HG02943 (cell line): ENCODE measurements around the gene RAB9A.

Experiments
- ATAC-seq: cut with Tn5 transposase; IDR thresholded peaks from one replicate; pipeline ENCODE4 v1.9.1; 2021; ENCODE audit warnings: mild to moderate bottlenecking, low read depth, moderate library complexity; ENCODE audit not compliant: unreplicated experiment

The RAB9A gene

GRCh38 chrX:13741695-13742094 lies 52.8 kb downstream of the RAB9A start:
- ATAC-seq, result no peak

- peak; percentile 89 for ATAC-seq
These were observed 53.7 kb downstream of the RAB9A start for GRCh38 chrX:13742397-13743176.

- ATAC-seq, result no peak
These were observed 58.9 kb downstream of the RAB9A start for GRCh38 chrX:13747836-13748235.

- ATAC-seq, result no peak
These were observed 59.6 kb downstream of the RAB9A start for GRCh38 chrX:13748486-13748885.

GRCh38 chrX:13750204-13750603 lies 61.3 kb downstream of the RAB9A start:
- peak; percentile 48 for ATAC-seq

- no peak for ATAC-seq
These were observed 61.9 kb downstream of the RAB9A start for GRCh38 chrX:13750812-13751211.

- ATAC-seq, result no peak
These were observed 63.2 kb downstream of the RAB9A start for GRCh38 chrX:13752141-13752540.

GRCh38 chrX:13752646-13753045 lies 63.7 kb downstream of the RAB9A start:
- no peak for ATAC-seq

GRCh38 chrX:13754765-13755164 lies 65.8 kb downstream of the RAB9A start:
- ATAC-seq, result no peak

- ATAC-seq, result no peak
These were observed 66.3 kb downstream of the RAB9A start for GRCh38 chrX:13755254-13755653.

- no peak for ATAC-seq
These were observed 67.5 kb downstream of the RAB9A start for GRCh38 chrX:13756381-13756780.

- peak; percentile 60 for ATAC-seq
These were observed 70.3 kb downstream of the RAB9A start for GRCh38 chrX:13759152-13759718.
